ENCODE data around the gene AGTR1. TPM values are rescaled to one million over a fixed set of nuclear protein-coding genes. Genes with fewer than 3 reads are reported as not detected.

Gene AGTR1
- total RNA-seq, 1 donor, result 10.5 TPM

DNA sequence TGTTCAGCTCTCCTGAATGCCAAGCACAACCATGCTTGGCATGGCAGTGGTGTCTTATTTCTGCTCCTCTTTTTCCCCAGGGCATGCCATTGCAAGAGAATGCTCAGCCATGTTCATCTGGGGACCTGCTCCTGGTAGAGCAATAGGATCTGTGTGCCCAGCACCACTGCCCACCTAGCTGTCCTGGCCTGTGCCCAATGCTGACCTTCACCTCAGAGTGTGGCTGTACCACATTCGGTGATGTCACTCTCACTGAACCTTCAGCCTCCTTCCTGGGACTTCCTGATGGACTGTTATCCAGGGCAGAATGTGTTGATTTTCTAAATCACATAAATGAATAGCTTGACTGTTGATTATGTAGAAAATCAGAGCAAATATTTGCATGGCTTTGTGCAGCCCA lies 42.0 kb downstream of the AGTR1 start:
- no peaks in the 10 kb centered on the region for H3K27me3 ChIP-seq (ENCODE audit: insufficient read depth, low read length)

DNA sequence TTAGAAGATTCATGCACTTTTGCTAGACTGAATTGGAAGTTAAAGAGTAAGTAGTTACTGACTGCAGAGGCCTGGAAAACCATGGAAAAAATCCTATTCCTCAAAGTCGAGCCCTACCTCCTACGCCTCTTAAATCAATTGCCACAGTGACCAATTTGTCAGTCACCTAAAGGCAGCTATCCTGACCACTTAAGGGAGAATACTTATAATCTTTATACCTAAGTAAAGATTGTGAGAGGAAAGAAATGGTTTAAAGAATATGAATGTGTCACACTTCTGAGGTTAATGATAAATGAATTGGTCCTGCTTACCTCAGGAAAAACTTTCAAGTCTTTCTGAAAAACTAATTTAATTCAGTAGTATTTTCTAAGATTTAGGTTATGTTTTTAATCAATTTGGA lies 42.6 kb downstream of the AGTR1 start:
- Histone ChIP-seq H3K36me3 (ENCODE audit: insufficient read depth, low read length) (no peaks in the 10 kb centered on the region), H3K4me1 (ENCODE audit: insufficient read depth, low read length) (no peaks in the 10 kb centered on the region), H3K27me3 (ENCODE audit: insufficient read depth, low read length) (no peaks in the 10 kb centered on the region), H3K4me3 (ENCODE audit: insufficient read depth, low read length) (no peak overlapping the region), H3K79me2 (ENCODE audit: insufficient read depth, low read length) (no peaks in the 10 kb centered on the region), H3K27ac (ENCODE audit: low read depth, low read length) (no peak overlapping the region), H2AFZ (ENCODE audit: low read length) (no peak overlapping the region), H3K9me3 (ENCODE audit: low read depth, low read length) (no peaks in the 10 kb centered on the region), H4K20me1 (ENCODE audit: insufficient read depth, low read length) (no peaks in the 10 kb centered on the region), H3K4me2 (ENCODE audit: insufficient read depth, low read length) (no peak overlapping the region)
- no peak for DNase-seq (ENCODE audit: insufficient read length, low spot score, missing footprints)
- TF ChIP-seq CTCF (IDR thresholded peaks at IDR 0.05; ENCODE audit: extremely low read depth, low read depth, low read length), result no peak

More for the DNA sequence above, 42.0 kb downstream of the AGTR1 start:
- no peak overlapping the region for H3K4me3 ChIP-seq (ENCODE audit: insufficient read depth, low read length)
- H3K4me1 ChIP-seq (ENCODE audit: insufficient read depth, low read length), result no peaks in the 10 kb centered on the region
- no peak for TF ChIP-seq CTCF (IDR thresholded peaks at IDR 0.05; ENCODE audit: extremely low read depth, low read depth, low read length)
- no peak overlapping the region for H3K27ac ChIP-seq (ENCODE audit: low read depth, low read length)
- no peak for DNase-seq (ENCODE audit: insufficient read length, low spot score, missing footprints)
- no peak overlapping the region for H3K4me2 ChIP-seq (ENCODE audit: insufficient read depth, low read length)
- no peaks in the 10 kb centered on the region for H3K79me2 ChIP-seq (ENCODE audit: insufficient read depth, low read length)
- no peak overlapping the region for H2AFZ ChIP-seq (ENCODE audit: low read length)
- H4K20me1 ChIP-seq (ENCODE audit: insufficient read depth, low read length), result no peaks in the 10 kb centered on the region
- H3K36me3 ChIP-seq (ENCODE audit: insufficient read depth, low read length), result no peaks in the 10 kb centered on the region
- H3K9me3 ChIP-seq (ENCODE audit: low read depth, low read length), result no peaks in the 10 kb centered on the region

- TF ChIP-seq CTCF (IDR thresholded peaks at IDR 0.05; ENCODE audit: extremely low read depth, low read depth, low read length), result no peak
- H3K9me3 ChIP-seq (ENCODE audit: low read depth, low read length), result no peaks in the 10 kb centered on the region
Observed at GRCh38 chr3:148741219-148741618, 43.5 kb downstream of the AGTR1 start.

GRCh38 chr3:148742118-148742517 lies 44.4 kb downstream of the AGTR1 start:
- H3K4me2 ChIP-seq (ENCODE audit: insufficient read depth, low read length), result no peak overlapping the region
- DNase-seq (ENCODE audit: insufficient read length, low spot score, missing footprints), result no peak
- no peak for TF ChIP-seq CTCF (IDR thresholded peaks at IDR 0.05; ENCODE audit: extremely low read depth, low read depth, low read length)
- no peaks in the 10 kb centered on the region for H3K27me3 ChIP-seq (ENCODE audit: insufficient read depth, low read length)
- no peak overlapping the region for H2AFZ ChIP-seq (ENCODE audit: low read length)
- no peaks in the 10 kb centered on the region for H3K4me1 ChIP-seq (ENCODE audit: insufficient read depth, low read length)
- no peaks in the 10 kb centered on the region for H3K36me3 ChIP-seq (ENCODE audit: insufficient read depth, low read length)
- H4K20me1 ChIP-seq (ENCODE audit: insufficient read depth, low read length), result no peaks in the 10 kb centered on the region
- no peak overlapping the region for H3K4me3 ChIP-seq (ENCODE audit: insufficient read depth, low read length)
- H3K27ac ChIP-seq (ENCODE audit: low read depth, low read length), result no peak overlapping the region
- no peaks in the 10 kb centered on the region for H3K79me2 ChIP-seq (ENCODE audit: insufficient read depth, low read length)
- no peaks in the 10 kb centered on the region for H3K9me3 ChIP-seq (ENCODE audit: low read depth, low read length)

More at GRCh38 chr3:148741219-148741618, 43.5 kb downstream of the AGTR1 start:
- Histone ChIP-seq H3K4me2 (ENCODE audit: insufficient read depth, low read length) (no peak overlapping the region), H3K27ac (ENCODE audit: low read depth, low read length) (no peak overlapping the region), H3K4me3 (ENCODE audit: insufficient read depth, low read length) (no peak overlapping the region), H3K79me2 (ENCODE audit: insufficient read depth, low read length) (no peaks in the 10 kb centered on the region), H3K27me3 (ENCODE audit: insufficient read depth, low read length) (no peaks in the 10 kb centered on the region), H3K36me3 (ENCODE audit: insufficient read depth, low read length) (no peaks in the 10 kb centered on the region), H4K20me1 (ENCODE audit: insufficient read depth, low read length) (no peaks in the 10 kb centered on the region), H3K4me1 (ENCODE audit: insufficient read depth, low read length) (no peaks in the 10 kb centered on the region), H2AFZ (ENCODE audit: low read length) (no peak overlapping the region)
- no peak for DNase-seq (ENCODE audit: insufficient read length, low spot score, missing footprints)
